Thyroid gland (tissue), 4 donors: ENCODE data around the gene ZNF536.

Experiments
- CTCF ChIP-seq, 6 experiments: fragments of 200-600 bp in 3 of 6; fragments of 450-650 bp in 3 of 6; sonication (generic) in 3 of 6; IDR thresholded peaks; one replicate each; pipeline ENCODE4 v1.5.1; 2016 to 2019; ENCODE audit warnings: antibody characterized with exemption in 6 of 6, mild to moderate bottlenecking in 2 of 6, inconsistent platforms in 1 of 6, moderate library complexity in 1 of 6
- POLR2A ChIP-seq, 2 donors: fragments of 450-650 bp; IDR thresholded peaks; one replicate each; pipeline ENCODE4 v1.6.1; 2017; ENCODE audit warnings: antibody characterized with exemption in 2 of 2, mild to moderate bottlenecking in 2 of 2, moderate library complexity in 1 of 2

DNA sequence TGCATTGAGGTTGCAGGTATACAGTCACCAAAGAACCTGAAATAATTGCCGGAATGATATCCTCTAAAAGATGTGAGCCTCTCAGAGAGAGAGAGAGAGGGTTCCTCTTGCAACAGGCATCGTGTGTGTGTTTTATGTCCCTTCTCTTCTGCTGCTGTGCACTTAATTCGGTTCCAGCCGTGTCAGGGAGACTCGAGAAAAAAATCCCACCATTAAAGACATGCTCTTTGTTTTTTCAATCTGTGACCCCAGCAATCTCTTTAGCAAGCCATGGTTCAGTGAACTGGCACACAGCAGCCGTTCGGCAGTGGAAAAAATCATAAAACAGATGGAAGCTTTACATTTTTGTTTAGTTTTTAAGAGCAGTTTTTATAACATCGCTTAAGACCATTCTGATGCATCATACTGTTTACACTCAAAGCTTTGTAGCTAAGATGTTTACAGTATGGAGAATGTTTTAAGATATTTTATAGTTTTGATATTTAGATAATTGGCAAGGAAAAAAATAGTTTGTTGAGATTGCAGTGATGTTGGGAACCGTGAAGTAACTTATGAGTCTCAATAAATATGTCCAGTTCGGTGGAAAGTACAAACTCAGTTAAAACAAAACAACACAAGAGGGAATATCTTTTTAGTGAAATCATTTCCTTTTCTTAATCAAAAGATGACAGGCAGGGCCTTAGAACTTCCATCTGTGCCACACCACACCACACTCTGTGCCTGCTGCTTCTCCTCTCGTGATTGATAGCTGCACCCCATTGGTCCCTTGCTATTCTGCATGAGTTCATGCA lies 31.2 kb upstream of the ZNF536 start:
- no peak for TF ChIP-seq POLR2A (IDR thresholded peaks at IDR 0.05)
- TF ChIP-seq CTCF (IDR thresholded peaks at IDR 0.05) = no peak
